Measurements from ENCODE around the gene PUM1.

DNA sequence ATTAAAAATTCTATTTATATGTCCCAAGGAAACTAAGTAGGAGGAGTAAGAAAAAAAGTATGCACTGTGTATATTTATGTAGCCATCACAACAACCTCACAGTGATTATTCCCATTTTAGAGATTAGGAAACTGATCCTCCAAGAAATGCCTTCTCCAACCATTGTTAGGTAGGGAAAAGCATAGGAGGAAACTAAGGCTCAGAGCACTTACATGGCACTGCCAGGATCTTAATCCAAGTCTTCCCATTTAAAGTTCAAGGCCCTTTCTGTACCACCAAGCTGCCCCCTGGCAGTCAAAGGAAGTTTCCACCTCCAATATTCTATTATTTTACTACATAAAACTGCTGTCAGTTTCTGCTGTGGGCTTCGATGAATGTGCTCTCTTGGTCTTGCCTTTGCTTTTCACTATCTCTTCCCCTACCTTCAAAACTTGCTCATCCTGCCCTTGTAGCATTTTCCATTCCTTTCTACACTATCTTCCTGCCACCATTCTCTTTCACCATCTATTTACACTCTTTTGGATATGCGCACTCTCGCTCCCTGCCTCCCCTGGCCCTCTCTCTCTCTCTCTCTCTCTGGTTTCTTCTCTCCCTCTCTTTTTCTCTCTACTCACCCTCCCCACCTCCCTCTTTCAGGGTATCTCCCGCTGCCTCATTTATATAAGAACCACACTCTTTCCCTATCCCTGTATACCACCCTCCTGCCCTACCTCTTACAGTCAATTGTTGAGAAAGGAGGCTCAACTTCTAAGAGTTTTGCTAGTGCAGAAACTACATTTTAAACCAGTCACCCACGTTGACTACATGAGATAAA lies 34.0 kb downstream of the PUM1 start:
- TF ChIP-seq EZH2phosphoT487 (IDR thresholded peaks at IDR 0.05; ENCODE audit: borderline replicate concordance, low read length) (no peak), EZH2 (IDR thresholded peaks at IDR 0.05; ENCODE audit: low read length, unreplicated experiment) (no peak)
- TF ChIP-seq, protein P1, sequence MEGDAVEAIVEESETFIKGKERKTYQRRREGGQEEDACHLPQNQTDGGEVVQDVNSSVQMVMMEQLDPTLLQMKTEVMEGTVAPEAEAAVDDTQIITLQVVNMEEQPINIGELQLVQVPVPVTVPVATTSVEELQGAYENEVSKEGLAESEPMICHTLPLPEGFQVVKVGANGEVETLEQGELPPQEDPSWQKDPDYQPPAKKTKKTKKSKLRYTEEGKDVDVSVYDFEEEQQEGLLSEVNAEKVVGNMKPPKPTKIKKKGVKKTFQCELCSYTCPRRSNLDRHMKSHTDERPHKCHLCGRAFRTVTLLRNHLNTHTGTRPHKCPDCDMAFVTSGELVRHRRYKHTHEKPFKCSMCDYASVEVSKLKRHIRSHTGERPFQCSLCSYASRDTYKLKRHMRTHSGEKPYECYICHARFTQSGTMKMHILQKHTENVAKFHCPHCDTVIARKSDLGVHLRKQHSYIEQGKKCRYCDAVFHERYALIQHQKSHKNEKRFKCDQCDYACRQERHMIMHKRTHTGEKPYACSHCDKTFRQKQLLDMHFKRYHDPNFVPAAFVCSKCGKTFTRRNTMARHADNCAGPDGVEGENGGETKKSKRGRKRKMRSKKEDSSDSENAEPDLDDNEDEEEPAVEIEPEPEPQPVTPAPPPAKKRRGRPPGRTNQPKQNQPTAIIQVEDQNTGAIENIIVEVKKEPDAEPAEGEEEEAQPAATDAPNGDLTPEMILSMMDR (conservative IDR thresholded peaks at IDR 0.05; ENCODE audit: low read depth, low read length): no peak
